Panc1 (cell line): ENCODE measurements around the gene FARSB. TPM values are rescaled to one million over a fixed set of nuclear protein-coding genes. Genes with fewer than 3 reads are reported as not detected.

Source experiments
- ATAC-seq: fragments of 200-7000 bp; cut with Tn5 transposase; 2 replicates; pipeline ENCODE4 v1.9.1; 2020; ENCODE audit warnings: mild to moderate bottlenecking, moderate library complexity
- BruUV-seq: library from RNA; stranded (reverse); fragments of 400-500 nt; replicated peaks from 2 replicates; lab custom pipeline; 2021; lab: Mats Ljungman, UMichigan
- CTCF ChIA-PET: fragments of 300-600 bp; sonication (Branson Sonifier 250); formaldehyde crosslinking; loops from one replicate; lab custom pipeline; 2022; ENCODE audit warnings: antibody characterized with exemption; lab: Charles Lee
- POLR2A ChIA-PET: fragments of 300-600 bp; sonication (Branson Sonifier 250); formaldehyde crosslinking; loops from one replicate; lab custom pipeline; 2022; ENCODE audit warnings: antibody characterized with exemption; lab: Charles Lee
- DNase-seq: peaks from one replicate; pipeline ENCODE4 v3.0.0-alpha.2; 2010; ENCODE audit warnings: low read depth, low spot score
- H3K27ac ChIP-seq: 2 replicates; pipeline ENCODE4 v1.5.1; 2011; ENCODE audit warnings: mild to moderate bottlenecking, low read length, inconsistent platforms
- H3K27me3 ChIP-seq: fragments of 200-500 bp; sonication (Bioruptor generic); 2 replicates; pipeline ENCODE4 v1.6.0; 2014; ENCODE audit warnings: low read length, inconsistent platforms; ENCODE audit not compliant: control insufficient read depth, insufficient read depth
- H3K36me3 ChIP-seq: fragments of 200-500 bp; sonication (Bioruptor generic); 2 replicates; pipeline ENCODE4 v1.5.1; 2014; ENCODE audit warnings: inconsistent platforms, mild to moderate bottlenecking, low read length, moderate library complexity; ENCODE audit not compliant: control insufficient read depth, insufficient read depth
- H3K4me1 ChIP-seq: 2 replicates; pipeline ENCODE4 v1.5.1; 2011; ENCODE audit warnings: inconsistent platforms, mild to moderate bottlenecking, low read length, moderate library complexity; ENCODE audit not compliant: control insufficient read depth, insufficient read depth
- H3K4me3 ChIP-seq, 2 experiments: 2 replicates each; pipeline ENCODE4 v1.5.1; 2011 to 2012; ENCODE audit warnings: low read depth in 2 of 2, low read length in 2 of 2, mild to moderate bottlenecking in 2 of 2, inconsistent platforms in 1 of 2, moderate library complexity in 1 of 2
- H3K9me3 ChIP-seq: fragments of 200-500 bp; sonication (Bioruptor generic); 2 replicates; pipeline ENCODE4 v1.5.1; 2014; ENCODE audit warnings: low read depth, mild to moderate bottlenecking, inconsistent platforms, low read length, moderate library complexity; ENCODE audit not compliant: control insufficient read depth, insufficient read depth
- CTCF ChIP-seq: fragments of 450-650 bp; IDR thresholded peaks from 2 replicates; pipeline ENCODE4 v1.5.1; 2017; ENCODE audit warnings: mild to moderate bottlenecking
- POLR2AphosphoS5 ChIP-seq: IDR thresholded peaks from 2 replicates; pipeline ENCODE4 v1.6.1; 2012; ENCODE audit warnings: mild to moderate bottlenecking, low read depth, low read length, moderate library complexity
- REST ChIP-seq, 2 experiments: IDR thresholded peaks; 2 replicates each; pipeline ENCODE4 v1.6.1; 2011 to 2012; ENCODE audit warnings: low read depth in 2 of 2, control low read depth in 1 of 2, low read length in 1 of 2, mild to moderate bottlenecking in 1 of 2, moderate library complexity in 1 of 2; ENCODE audit not compliant: insufficient read depth in 1 of 2
- SIN3A ChIP-seq: IDR thresholded peaks from 2 replicates; pipeline ENCODE4 v1.6.1; 2012; ENCODE audit warnings: low read depth, mild to moderate bottlenecking, low read length, moderate library complexity, borderline replicate concordance; ENCODE audit not compliant: insufficient read depth
- TCF7L2 ChIP-seq: IDR thresholded peaks from 2 replicates; pipeline ENCODE4 v1.6.1; 2011; ENCODE audit warnings: mild to moderate bottlenecking, low read depth, low read length, inconsistent platforms
- in situ Hi-C: cut with HindIII; loops from 2 replicates; pipeline ENCODE4 v1.10.0; 2016; ENCODE audit warnings: low sequenced_read_pairs, low pct_unique_long_range_greater_than_20kb
- intact Hi-C: fragments of 100-400 bp; cut with micrococcal nuclease; formaldehyde crosslinking; loops from one replicate; pipeline ENCODE4 v1.10.0; 2022; ENCODE audit not compliant: unreplicated experiment
- total RNA-seq: library from RNA; stranded (reverse); gene quantifications from one replicate; pipeline ENCODE4 v1.2.1, GENCODE V29; 2021; ENCODE audit not compliant: unreplicated experiment

Gene FARSB
- total RNA-seq, 1 experiment from 2014 or later: 31.6 TPM

- no peaks in the 10 kb centered on the region for H3K9me3 ChIP-seq
- H3K36me3 ChIP-seq: peaks cover 37% of the 10 kb centered on the region
- intact Hi-C loops: no loop called here
- in situ Hi-C loops: no loop called here
- DNase-seq: no peak
- CTCF ChIA-PET: no interaction called here
- H3K4me1 ChIP-seq: no peaks in the 10 kb centered on the region
- ATAC-seq: no peak
- POLR2A ChIA-PET: no interaction called here
- no peak overlapping the region for H3K27ac ChIP-seq
- no peaks in the 10 kb centered on the region for H3K27me3 ChIP-seq
- H3K4me3 ChIP-seq: no peak overlapping the region
- TF ChIP-seq TCF7L2 (no peak), SIN3A (no peak), POLR2AphosphoS5 (no peak), REST (IDR thresholded peaks at IDR 0.05; ENCODE audit: insufficient read depth in 1 of 2, low read depth in 2 of 2, low read length in 1 of 2) (no peak), CTCF (no peak)
- no TSS peak for BruUV-seq
Observed at GRCh38 chr2:222637067-222637466, 18.8 kb downstream of the FARSB start.

GRCh38 chr2:222635295-222635694 is 20.6 kb downstream of the FARSB start:
- Histone ChIP-seq H3K4me1 (no peaks in the 10 kb centered on the region), H3K36me3 (peaks cover 46% of the 10 kb centered on the region), H3K4me3 (no peak overlapping the region), H3K9me3 (no peaks in the 10 kb centered on the region), H3K27me3 (no peaks in the 10 kb centered on the region), H3K27ac (no peak overlapping the region)
- no peak for TF ChIP-seq SIN3A
- no peak for TF ChIP-seq POLR2AphosphoS5
- no peak for TF ChIP-seq TCF7L2
- TF ChIP-seq REST (IDR thresholded peaks at IDR 0.05; ENCODE audit: insufficient read depth in 1 of 2, low read depth in 2 of 2, low read length in 1 of 2): no peak
- TF ChIP-seq CTCF: no peak
- intact Hi-C loops: no loop called here
- ChIA-PET CTCF (no interaction called here), POLR2A (no interaction called here)
- ATAC-seq (no peak), DNase-seq (no peak)
- in situ Hi-C loops: no loop called here
- BruUV-seq: no TSS peak
